Measurements from ENCODE around the gene FBXO44.

FBXO44 gene

DNA sequence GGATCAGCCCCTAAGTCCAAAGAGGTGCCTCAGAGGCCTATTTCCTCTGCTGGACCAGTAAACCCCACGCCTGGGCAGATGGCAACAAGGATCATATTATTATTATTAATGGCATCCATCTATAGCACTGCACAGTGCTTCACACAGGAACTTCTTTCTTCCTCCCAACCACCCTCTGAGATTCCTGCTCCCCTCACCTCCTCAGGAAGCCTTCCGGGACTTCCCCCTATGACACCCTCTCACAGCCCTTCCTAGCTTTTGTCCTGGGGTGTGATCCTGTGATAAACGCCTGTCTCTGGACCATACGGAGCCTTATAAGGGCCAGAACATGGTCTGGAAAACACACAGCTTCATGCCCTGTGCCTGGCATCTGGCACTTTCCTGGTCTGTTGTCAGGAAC is 3.7 kb upstream of the FBXO44 start:
- no peak overlapping the region for H3K4me3 ChIP-seq (ENCODE audit: low read depth, low read length)
- TF ChIP-seq, protein P1, sequence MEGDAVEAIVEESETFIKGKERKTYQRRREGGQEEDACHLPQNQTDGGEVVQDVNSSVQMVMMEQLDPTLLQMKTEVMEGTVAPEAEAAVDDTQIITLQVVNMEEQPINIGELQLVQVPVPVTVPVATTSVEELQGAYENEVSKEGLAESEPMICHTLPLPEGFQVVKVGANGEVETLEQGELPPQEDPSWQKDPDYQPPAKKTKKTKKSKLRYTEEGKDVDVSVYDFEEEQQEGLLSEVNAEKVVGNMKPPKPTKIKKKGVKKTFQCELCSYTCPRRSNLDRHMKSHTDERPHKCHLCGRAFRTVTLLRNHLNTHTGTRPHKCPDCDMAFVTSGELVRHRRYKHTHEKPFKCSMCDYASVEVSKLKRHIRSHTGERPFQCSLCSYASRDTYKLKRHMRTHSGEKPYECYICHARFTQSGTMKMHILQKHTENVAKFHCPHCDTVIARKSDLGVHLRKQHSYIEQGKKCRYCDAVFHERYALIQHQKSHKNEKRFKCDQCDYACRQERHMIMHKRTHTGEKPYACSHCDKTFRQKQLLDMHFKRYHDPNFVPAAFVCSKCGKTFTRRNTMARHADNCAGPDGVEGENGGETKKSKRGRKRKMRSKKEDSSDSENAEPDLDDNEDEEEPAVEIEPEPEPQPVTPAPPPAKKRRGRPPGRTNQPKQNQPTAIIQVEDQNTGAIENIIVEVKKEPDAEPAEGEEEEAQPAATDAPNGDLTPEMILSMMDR (IDR thresholded peaks at IDR 0.05; ENCODE audit: low read depth, low read length) = no peak

DNA sequence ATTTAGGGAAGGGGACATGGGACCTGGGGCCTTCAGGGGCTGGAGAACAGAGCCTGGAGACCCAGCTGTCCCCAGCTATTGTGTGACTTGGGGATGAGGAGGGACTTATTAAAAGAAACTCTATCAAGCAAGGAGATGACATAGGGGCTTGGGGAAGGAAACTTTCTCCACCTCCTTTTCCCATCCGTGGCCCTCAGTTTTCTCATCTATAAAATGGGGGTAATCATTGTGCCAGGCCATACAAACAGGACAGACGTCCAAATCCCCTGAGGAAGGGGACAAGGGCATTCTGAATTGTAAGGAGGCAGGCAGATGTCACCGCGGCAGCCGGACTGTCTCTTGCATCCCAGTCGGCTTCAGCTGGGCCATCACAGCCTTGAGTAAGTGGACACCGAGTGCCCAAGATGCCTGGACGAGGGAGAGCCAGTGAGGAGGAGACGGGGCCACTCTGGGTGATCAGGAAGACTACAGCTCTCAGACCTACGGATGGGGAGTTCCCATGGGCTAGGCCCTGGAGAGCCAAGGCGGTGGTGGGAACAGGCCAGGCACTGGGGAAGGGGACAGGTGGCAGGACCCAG is 2.4 kb upstream of the FBXO44 start:
- H3K4me3 ChIP-seq (ENCODE audit: low read depth, low read length) = no peak overlapping the region
- TF ChIP-seq, protein P1 (IDR thresholded peaks at IDR 0.05; ENCODE audit: low read depth, low read length) = no peak

DNA sequence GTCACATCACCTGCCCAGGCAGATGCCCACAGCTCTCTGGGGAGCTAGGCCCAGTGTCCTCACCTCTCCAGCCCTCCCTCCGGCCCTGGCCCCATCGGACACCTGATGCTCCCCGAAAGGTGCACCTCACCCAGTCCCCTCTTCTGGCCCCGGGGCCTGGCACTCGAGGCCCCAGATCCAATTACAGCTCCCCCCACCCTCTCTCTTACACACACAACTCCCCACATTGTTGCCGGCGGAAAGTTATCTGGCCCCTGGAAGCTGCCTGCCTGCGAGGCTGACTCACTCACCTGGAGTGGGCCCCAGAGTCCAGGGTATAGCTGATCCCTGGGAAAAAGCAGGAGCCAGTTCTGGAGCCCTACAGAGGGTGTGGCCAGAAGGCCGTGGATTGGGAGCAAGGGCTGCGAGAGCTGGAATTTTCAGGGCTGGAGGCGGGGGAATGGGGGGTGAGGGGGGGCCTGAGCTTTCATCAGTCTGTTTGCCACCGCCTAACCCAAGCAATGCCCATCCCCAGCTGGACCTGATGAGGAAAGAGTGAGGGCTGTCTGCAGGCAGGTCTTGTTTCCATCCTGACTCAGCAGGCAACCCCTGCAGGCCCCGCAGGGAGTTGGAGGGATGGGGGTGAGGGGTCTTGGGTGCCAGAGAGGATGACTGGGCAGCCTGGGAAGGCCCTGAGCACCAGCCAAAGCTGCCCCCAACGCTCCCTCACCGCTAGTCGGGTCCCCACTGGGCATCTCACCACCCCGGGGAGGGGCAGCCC is 1.4 kb upstream of the FBXO44 start:
- TF ChIP-seq, protein P1 (IDR thresholded peaks at IDR 0.05; ENCODE audit: low read depth, low read length) = no peak
- no peak overlapping the region for H3K4me3 ChIP-seq (ENCODE audit: low read depth, low read length)

DNA sequence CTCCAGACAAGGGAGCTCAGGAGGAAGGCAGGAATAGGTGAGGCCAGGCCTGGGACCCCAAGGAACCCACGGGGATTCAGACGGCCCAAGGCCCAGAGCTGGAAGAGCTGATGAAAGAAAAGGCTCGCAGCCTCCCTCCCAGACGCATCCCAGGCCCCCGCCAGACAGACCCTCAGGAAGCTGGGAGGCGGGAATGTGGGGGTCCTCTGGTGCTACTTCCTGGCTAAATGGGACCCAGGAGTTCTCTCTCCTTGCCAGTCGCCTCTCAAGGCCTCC is 878 bp upstream of the FBXO44 start:
- TF ChIP-seq, protein P1 (IDR thresholded peaks at IDR 0.05; ENCODE audit: low read depth, low read length) = no peak

DNA sequence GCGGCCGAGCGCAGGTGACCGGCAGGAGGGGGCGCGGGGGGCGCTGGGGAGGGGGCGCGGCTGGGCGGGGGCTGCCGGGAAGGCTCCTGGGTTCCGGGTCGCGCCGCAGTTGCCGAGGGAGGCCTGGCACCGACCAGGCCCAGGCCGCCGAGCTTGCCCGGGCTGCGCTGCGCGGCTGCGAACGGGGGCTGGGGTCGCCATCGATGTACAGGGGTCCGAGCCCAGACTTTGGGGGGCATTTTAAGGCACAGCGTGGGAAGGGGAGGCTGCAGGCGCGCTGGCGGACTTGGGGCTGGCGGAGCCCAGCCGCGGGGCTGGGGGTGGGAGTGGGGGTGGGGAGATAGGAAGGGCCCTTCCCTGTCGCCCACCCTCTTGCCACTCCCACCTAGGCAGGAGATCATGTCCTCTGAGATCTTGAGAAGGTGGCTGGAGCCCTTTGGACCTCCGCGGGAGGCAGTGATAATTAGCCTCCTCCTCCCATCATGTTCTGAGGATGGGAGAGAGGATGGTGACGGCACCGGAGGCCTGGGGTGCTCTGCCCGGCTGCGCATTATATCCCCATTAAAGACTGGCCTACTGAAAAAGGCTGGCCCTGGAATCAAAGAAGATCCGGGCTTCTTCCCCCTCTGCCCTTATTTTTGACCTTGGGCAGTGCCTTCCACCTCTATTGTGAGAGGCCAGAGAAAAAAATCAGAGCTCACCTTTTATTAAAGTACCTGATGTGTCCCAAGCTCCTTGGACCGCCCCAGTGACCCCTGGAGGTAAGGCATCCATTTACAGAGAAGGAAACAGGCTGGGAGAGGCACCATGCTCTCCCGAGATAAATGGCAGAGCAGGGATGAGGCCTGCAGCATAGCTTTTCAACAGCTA is 497 bp downstream of the FBXO44 start:
- peak overlapping the region; percentile 60 for H3K4me3 ChIP-seq (ENCODE audit: low read depth, low read length)
- TF ChIP-seq, protein P1 (IDR thresholded peaks at IDR 0.05; ENCODE audit: low read depth, low read length) = no peak

More for the DNA sequence above, 878 bp upstream of the FBXO44 start:
- H3K4me3 ChIP-seq (ENCODE audit: low read depth, low read length) = no peak overlapping the region

DNA sequence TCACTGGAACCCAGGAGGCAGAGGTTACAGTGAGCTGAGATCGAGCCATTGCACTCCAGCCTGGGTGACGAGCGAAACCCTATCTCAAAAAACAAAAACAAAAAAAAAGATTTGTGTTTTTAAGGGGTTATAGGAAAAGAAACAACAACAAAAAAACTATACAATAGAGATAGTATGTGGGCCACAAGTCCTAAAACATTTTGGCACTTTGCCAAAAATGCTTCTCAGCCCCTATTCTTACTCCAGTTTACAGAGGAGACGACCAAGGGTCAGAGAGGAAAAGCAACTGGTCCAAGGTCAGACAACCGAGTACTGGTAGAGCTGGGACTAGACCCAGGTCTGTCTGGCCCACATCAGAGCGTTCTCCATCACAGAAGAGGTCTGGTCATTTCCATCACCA is 3.0 kb downstream of the FBXO44 start:
- no peak overlapping the region for H3K4me3 ChIP-seq (ENCODE audit: low read depth, low read length)
- TF ChIP-seq, protein P1 (IDR thresholded peaks at IDR 0.05; ENCODE audit: low read depth, low read length) = no peak

DNA sequence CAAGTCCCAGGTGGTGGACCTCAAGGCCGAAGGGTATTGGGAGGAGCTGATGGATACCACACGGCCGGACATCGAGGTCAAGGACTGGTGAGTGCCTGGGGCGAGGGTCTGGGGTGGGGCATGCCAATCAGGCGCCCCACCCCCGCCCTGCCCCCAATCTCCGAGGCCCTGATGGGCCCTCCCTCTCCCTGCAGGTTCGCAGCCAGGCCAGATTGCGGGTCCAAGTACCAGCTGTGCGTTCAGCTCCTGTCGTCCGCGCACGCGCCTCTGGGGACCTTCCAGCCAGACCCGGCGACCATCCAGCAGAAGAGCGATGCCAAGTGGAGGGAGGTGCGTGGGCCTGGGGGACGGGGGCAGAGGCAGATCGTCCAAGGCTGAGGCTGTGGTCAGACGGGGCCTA is 3.9 kb downstream of the FBXO44 start:
- TF ChIP-seq, protein P1 (IDR thresholded peaks at IDR 0.05; ENCODE audit: low read depth, low read length) = no peak
- no peak overlapping the region for H3K4me3 ChIP-seq (ENCODE audit: low read depth, low read length)

Data from WI38 (cell line).